Adrenal gland (tissue), 5 donors: Measurements from ENCODE around the gene TMEM39B.

Experiments used
- POLR2A ChIP-seq, 2 donors: fragments of 450-650 bp; IDR thresholded peaks; one replicate each; pipeline ENCODE4 v1.6.1; 2017; ENCODE audit warnings: antibody characterized with exemption in 2 of 2, mild to moderate bottlenecking in 2 of 2, moderate library complexity in 1 of 2
- TF ChIP-seq, protein P1 (sequence below), 6 experiments: fragments of 450-650 bp in 4 of 6; fragments of 200-600 bp in 2 of 6; sonication (generic) in 1 of 6; IDR thresholded peaks; 1 replicate in 5 of 6; 2 replicates in 1 of 6; pipeline versions ENCODE4 v1.5.1 to v1.8.0; 2016 to 2021; ENCODE audit warnings: antibody characterized with exemption in 6 of 6, mild to moderate bottlenecking in 2 of 6, moderate library complexity in 1 of 6
- donor health status: DM: no; HTN: no; CAD: no.

DNA sequence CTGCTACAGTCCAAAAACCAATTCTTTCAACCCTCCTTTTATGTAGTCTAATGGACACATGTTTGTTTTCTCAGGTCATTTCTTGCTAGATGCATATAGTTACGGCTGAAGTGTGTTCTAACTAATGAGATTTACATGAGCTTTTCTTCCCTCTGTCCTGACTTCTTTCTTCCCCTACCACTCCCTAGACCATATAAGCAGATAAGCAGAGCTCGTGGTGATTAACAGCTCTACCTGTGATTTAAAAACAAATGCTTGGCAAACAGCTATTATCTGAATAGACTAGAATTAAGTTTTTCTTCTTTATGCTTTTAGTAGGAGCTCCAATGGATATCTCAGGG, 40.5 kb upstream of the TMEM39B start:
- TF ChIP-seq, protein P1, sequence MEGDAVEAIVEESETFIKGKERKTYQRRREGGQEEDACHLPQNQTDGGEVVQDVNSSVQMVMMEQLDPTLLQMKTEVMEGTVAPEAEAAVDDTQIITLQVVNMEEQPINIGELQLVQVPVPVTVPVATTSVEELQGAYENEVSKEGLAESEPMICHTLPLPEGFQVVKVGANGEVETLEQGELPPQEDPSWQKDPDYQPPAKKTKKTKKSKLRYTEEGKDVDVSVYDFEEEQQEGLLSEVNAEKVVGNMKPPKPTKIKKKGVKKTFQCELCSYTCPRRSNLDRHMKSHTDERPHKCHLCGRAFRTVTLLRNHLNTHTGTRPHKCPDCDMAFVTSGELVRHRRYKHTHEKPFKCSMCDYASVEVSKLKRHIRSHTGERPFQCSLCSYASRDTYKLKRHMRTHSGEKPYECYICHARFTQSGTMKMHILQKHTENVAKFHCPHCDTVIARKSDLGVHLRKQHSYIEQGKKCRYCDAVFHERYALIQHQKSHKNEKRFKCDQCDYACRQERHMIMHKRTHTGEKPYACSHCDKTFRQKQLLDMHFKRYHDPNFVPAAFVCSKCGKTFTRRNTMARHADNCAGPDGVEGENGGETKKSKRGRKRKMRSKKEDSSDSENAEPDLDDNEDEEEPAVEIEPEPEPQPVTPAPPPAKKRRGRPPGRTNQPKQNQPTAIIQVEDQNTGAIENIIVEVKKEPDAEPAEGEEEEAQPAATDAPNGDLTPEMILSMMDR (IDR thresholded peaks at IDR 0.05), result no peak
- no peak for TF ChIP-seq POLR2A (IDR thresholded peaks at IDR 0.05)
